Stimulated activated CD4-positive, alpha-beta T cell treated with anti-CD3 and anti-CD28 coated beads, Interleukin-15, amount 100 ng/mL, for 48 hours (primary cell): ENCODE results near the gene CCND1.
"Not testable (repeated sequence)": the region's sequence is repeated elsewhere in the genome, so short reads cannot be mapped to it uniquely, and the experiment has no call there.

Source experiments
- DNase-seq, 2 donors: peaks; one replicate each; pipeline ENCODE4 v3.0.0-alpha.2; 2020; ENCODE audit warnings: low read depth in 2 of 2

CCND1 gene

GRCh38 chr11:69689484-69690319, 48.7 kb downstream of the CCND1 start:
- DNase-seq: no peak

- no peak for DNase-seq
Measured at GRCh38 chr11:69691463-69691862, 50.5 kb downstream of the CCND1 start.

- no peak for DNase-seq
Measured at GRCh38 chr11:69692422-69692821, 51.5 kb downstream of the CCND1 start.

DNA sequence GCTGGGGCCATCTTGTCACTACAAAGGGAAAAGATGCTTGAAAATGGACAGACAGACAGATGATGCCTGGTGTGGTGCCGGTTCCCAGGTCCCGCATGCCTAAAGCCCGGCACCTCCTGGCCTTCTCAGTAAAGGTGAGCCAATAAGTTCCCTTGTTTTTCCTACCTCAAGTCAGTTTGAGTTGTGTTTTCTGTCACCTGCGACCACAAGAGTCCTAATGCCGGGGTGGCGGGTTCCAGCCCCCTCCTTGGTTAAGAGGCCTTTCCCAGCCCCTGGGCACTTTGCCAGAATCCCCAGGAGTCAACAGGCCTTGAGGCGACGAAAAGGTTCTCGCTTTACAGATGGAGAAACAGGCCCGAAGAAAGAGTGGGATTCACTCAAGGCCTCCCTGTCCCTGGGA, 53.8 kb downstream of the CCND1 start:
- no peak for DNase-seq

DNA sequence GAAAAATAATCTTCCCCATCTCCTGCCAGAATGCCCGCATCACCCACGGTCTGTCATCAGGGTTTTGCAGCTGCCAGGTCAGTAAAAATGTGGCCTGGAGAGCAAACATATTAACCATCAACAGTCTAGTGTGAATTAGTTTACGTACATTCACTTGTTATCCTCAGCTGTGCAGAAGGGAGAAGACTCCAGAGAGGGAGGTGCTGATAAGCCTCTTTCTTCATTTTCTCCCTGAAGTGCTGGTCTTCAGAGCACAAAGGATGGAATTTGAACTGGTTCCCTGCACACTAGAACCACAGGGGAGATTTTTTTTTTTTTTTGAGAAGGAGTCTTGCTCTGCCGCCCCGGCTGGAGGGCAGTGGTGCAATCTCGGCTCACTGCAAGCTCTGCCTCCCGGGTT, 54.6 kb downstream of the CCND1 start:
- DNase-seq: no peak

- not testable (repeated sequence) for DNase-seq
Measured at GRCh38 chr11:69695995-69696394, 55.0 kb downstream of the CCND1 start.

DNA sequence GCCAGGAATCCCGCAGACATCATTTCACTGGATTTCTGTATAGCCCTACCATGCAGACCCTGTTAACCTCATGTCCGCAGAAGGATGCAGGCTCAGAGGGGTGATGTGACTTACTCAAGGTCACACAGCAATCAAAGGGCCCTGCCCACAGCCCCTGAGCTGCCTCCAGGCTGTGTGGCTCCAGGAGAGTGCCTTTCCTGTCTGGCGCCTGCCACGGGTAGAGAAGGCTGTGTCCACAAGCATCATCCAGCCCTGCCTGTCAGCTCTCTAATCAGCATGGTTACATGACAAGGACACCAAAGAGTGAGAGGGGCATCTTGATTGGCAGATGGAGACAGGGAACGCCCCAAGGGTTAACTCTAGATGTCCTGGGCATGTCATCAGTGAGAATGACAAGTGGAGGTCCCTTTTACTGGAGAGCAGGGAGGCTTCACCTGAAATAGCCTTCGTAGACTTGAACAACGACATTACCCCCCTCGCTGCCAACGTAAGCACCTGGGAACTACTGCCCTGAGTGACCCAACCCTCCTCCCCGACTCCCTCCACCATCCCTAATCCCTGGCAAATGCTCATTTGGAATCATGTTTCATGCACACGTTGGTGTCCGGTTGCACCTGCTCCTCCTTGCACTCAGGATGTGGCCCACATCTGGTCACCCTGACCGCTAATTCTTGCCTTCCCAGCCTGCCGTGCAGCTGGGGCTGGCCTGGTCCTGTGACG, 56.0 kb downstream of the CCND1 start:
- no peak for DNase-seq

DNA sequence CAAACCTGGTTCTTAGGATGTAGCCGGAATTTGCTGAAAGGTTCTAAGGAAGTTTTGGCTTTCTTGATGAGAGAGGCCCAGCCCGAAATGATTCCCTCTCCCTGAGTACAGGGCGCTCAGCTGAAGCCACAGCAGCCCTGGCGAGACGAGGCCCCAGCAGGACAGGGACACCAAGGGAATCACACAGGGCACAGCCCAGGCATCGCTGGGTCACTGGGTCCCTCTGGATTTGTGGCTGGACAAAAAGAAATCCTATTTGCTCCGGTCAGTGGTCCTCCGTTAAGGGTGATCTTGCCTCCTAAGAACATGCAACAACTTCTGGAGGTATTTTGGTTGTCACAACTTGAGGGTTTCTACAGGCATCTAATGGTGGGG, 56.5 kb downstream of the CCND1 start:
- DNase-seq: no peak

- no peak for DNase-seq
Measured at GRCh38 chr11:69697861-69698260, 56.9 kb downstream of the CCND1 start.

GRCh38 chr11:69698362-69698761, 57.4 kb downstream of the CCND1 start:
- DNase-seq: no peak

GRCh38 chr11:69699213-69699612, 58.3 kb downstream of the CCND1 start:
- DNase-seq: no peak

GRCh38 chr11:69700278-69701140, 59.6 kb downstream of the CCND1 start:
- no peak for DNase-seq

GRCh38 chr11:69702239-69702691, 61.3 kb downstream of the CCND1 start:
- DNase-seq: no peak

DNA sequence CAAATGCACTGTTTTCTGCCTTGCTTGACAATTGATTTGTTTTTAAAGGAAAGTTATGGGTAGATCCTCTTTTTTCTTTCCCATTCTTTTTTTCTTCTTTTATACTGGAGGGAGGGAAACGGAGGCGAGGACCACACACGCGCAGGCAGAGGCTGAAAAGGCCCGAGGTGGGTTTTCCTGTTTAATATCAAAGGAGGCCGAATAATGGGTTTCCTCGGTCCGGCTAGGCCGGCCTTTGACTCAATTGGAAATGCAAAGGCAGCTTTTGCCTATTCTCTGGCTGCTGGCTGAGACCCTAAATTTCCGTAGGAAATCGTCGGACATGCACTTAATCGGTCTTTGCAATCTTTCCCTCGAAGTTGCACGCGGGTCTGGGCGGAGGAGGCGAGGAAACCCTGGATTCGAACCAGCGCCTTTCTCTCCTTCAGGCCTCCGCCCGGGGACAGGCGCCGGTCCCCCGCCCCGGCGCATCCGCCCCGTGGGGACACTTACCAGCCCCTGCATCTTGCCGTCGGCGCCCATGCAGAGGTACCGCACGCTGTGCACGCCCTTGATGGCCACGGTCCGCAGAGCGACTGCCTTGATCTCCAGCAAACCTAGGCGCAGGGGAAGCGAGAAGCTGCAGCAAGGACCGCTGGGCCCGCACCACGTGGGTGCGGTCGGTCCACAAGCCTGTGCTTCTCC, 62.0 kb downstream of the CCND1 start:
- no peak for DNase-seq

GRCh38 chr11:69703453-69703767, 62.5 kb downstream of the CCND1 start:
- DNase-seq: no peak
